CD4-positive, CD25-positive, alpha-beta regulatory T cell (primary cell): ENCODE data around the gene STOX2. TPM values are rescaled to one million over a fixed set of nuclear protein-coding genes. Genes with fewer than 3 reads are reported as not detected.

ENCODE experiments used
- ATAC-seq, 2 donors: fragments of 150-1000 bp; cut with Tn5 transposase; one replicate each; pipeline ENCODE4 v1.10.0; 2021; ENCODE audit warnings: low read depth in 2 of 2, moderate number of reproducible peaks in 2 of 2, moderate library complexity in 1 of 2
- DNase-seq, 3 donors: peaks; one replicate each; pipeline versions ENCODE4 v3.0.0 to v3.0.0-alpha.2; 2012 to 2022; ENCODE audit warnings: mixed read lengths in 1 of 3
- H3K27ac ChIP-seq: one replicate; pipeline ENCODE4 v1.7.0; 2013; ENCODE audit warnings: mild to moderate bottlenecking, low read length; ENCODE audit not compliant: insufficient read depth, poor library complexity, severe bottlenecking
- H3K27me3 ChIP-seq: one replicate; pipeline ENCODE4 v1.7.0; 2013; ENCODE audit warnings: low read length; ENCODE audit not compliant: control insufficient read depth, insufficient read depth
- H3K36me3 ChIP-seq: one replicate; pipeline ENCODE4 v1.7.0; 2013; ENCODE audit warnings: mild to moderate bottlenecking, low read length, moderate library complexity; ENCODE audit not compliant: control insufficient read depth, insufficient read depth
- H3K4me1 ChIP-seq: 2 replicates; pipeline ENCODE4 v1.7.0; 2013; ENCODE audit warnings: mild to moderate bottlenecking, low read length; ENCODE audit not compliant: insufficient read depth, control insufficient read depth, poor library complexity, severe bottlenecking
- H3K4me3 ChIP-seq: one replicate; pipeline ENCODE4 v1.7.0; 2013; ENCODE audit warnings: low read depth, mild to moderate bottlenecking, low read length, moderate library complexity
- H3K9me3 ChIP-seq, 2 experiments: 1 replicate in 1 of 2; 2 replicates in 1 of 2; pipeline ENCODE4 v1.7.0; 2013; ENCODE audit warnings: low read length in 2 of 2, mild to moderate bottlenecking in 1 of 2, moderate library complexity in 1 of 2; ENCODE audit not compliant: control insufficient read depth in 2 of 2
- H3K27ac Mint-ChIP-seq, 3 donors: one replicate each; pipeline ENCODE4 v1.8.0; 2020 to 2022; ENCODE audit warnings: mild to moderate bottlenecking in 3 of 3, mixed read lengths in 3 of 3, moderate library complexity in 2 of 3
- H3K27me3 Mint-ChIP-seq: one replicate; pipeline ENCODE4 v1.8.0; 2022; ENCODE audit warnings: mild to moderate bottlenecking, mixed read lengths
- H3K36me3 Mint-ChIP-seq: one replicate; pipeline ENCODE4 v1.8.0; 2020; ENCODE audit warnings: mixed read lengths
- H3K4me1 Mint-ChIP-seq, 4 donors: one replicate each; pipeline ENCODE4 v1.8.0; 2020 to 2022; ENCODE audit warnings: mixed read lengths in 4 of 4, mild to moderate bottlenecking in 1 of 4
- H3K4me3 Mint-ChIP-seq, 4 donors: one replicate each; pipeline ENCODE4 v1.8.0; 2020 to 2022; ENCODE audit warnings: mild to moderate bottlenecking in 4 of 4, mixed read lengths in 4 of 4, moderate library complexity in 3 of 4
- H3K9me3 Mint-ChIP-seq, 7 donors: one replicate each; pipeline ENCODE4 v1.8.0; 2020 to 2022; ENCODE audit warnings: mixed read lengths in 7 of 7, mild to moderate bottlenecking in 3 of 7, moderate library complexity in 2 of 7
- polyA plus RNA-seq, 4 donors: library from polyadenylated mRNA; unstranded; fragments of 300-500 nt; fragmentation: Illumina TruSeq; gene quantifications; one replicate each; pipeline ENCODE4 v1.2.3, GENCODE V29; 2021
- total RNA-seq: library from RNA; stranded (reverse); gene quantifications from one replicate; pipeline ENCODE4 v1.2.3, GENCODE V29; 2022

The STOX2 gene
- total and polyA plus RNA-seq, 5 donors from 2014 or later, result not detected

DNA sequence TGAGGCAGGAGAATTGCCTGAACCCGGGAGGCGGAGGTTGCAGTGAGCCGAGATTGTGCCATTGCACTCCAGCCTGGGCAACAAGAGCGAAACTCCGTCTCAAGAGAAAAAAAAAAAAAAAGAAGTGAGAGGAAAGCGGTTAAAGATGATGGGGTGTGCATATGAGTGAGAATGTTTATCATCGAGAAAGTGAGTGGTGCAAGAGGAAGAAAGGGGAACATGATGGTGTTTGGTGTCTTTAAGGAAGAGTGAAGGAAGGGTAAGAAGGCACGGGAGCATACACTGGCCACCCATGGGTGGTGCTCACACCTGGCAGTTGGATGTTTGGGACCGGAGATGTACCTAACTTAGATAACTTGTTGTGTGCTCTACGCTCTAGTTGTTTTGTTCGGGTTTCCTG lies 62.2 kb downstream of the STOX2 start:
- ATAC-seq (no peak), DNase-seq (no peak)
- Histone ChIP-seq H3K9me3 (no peaks in the 10 kb centered on the region), H3K36me3 (no peaks in the 10 kb centered on the region), H3K27me3 (no peaks in the 10 kb centered on the region), H3K4me1 (no peaks in the 10 kb centered on the region), H3K4me3 (no peak overlapping the region), H3K27ac (no peak overlapping the region)
- H3K27ac Mint-ChIP-seq, result no peak overlapping the region
- H3K9me3 Mint-ChIP-seq, result peaks cover 0 to 3% (median 0%) of the 10 kb centered on the region in 7 donors
- no peaks in the 10 kb centered on the region for H3K36me3 Mint-ChIP-seq
- H3K4me1 Mint-ChIP-seq, result no peaks in the 10 kb centered on the region
- H3K27me3 Mint-ChIP-seq, result peaks cover 8% of the 10 kb centered on the region
- no peak overlapping the region for H3K4me3 Mint-ChIP-seq

GRCh38 chr4:183968502-183968901 lies 63.4 kb downstream of the STOX2 start:
- DNase-seq (no peak), ATAC-seq (no peak)
- H3K9me3 Mint-ChIP-seq, result peaks cover 0 to 6% (median 0%) of the 10 kb centered on the region in 7 donors
- H3K4me3 Mint-ChIP-seq, result no peak overlapping the region
- Histone ChIP-seq H3K27me3 (no peaks in the 10 kb centered on the region), H3K36me3 (no peaks in the 10 kb centered on the region), H3K4me3 (no peak overlapping the region), H3K27ac (no peak overlapping the region), H3K9me3 (no peaks in the 10 kb centered on the region), H3K4me1 (no peaks in the 10 kb centered on the region)
- no peak overlapping the region for H3K27ac Mint-ChIP-seq
- H3K36me3 Mint-ChIP-seq, result no peaks in the 10 kb centered on the region
- H3K27me3 Mint-ChIP-seq, result peaks cover 6% of the 10 kb centered on the region
- H3K4me1 Mint-ChIP-seq, result no peaks in the 10 kb centered on the region

DNA sequence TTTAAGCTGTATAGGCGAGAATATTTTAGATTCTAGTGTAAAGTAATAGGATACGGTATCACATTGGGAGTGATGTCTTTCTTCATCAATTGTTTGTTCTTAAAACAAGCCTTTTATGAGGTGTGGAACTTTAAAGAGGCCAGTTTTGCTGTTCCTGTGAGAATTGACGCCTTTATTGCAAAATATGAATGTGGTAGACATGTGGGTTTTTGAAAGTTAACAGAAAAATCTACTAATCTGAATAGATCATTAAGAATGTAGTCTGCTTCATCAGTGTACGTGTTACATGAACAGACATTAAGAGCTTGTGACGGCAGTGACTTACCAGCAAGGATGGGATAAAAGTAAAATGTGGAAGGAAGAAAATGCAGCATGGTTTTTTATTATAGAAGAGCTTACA lies 63.8 kb downstream of the STOX2 start:
- Mint-ChIP-seq H3K27ac (no peak overlapping the region), H3K4me3 (no peak overlapping the region), H3K36me3 (no peaks in the 10 kb centered on the region), H3K9me3 (peaks cover 0 to 6% (median 0%) of the 10 kb centered on the region in 7 donors), H3K27me3 (peaks cover 6% of the 10 kb centered on the region), H3K4me1 (no peaks in the 10 kb centered on the region)
- Histone ChIP-seq H3K4me3 (no peak overlapping the region), H3K4me1 (no peaks in the 10 kb centered on the region), H3K27me3 (no peaks in the 10 kb centered on the region), H3K36me3 (no peaks in the 10 kb centered on the region), H3K9me3 (no peaks in the 10 kb centered on the region), H3K27ac (no peak overlapping the region)
- DNase-seq, result no peak
- ATAC-seq, result no peak

GRCh38 chr4:183969596-183969995 lies 64.5 kb downstream of the STOX2 start:
- H3K4me3 ChIP-seq, result no peak overlapping the region
- no peaks in the 10 kb centered on the region for H3K36me3 Mint-ChIP-seq
- DNase-seq (no peak), ATAC-seq (no peak)
- no peak overlapping the region for H3K27ac Mint-ChIP-seq
- H3K4me3 Mint-ChIP-seq, result no peak overlapping the region
- H3K27me3 Mint-ChIP-seq, result peaks cover 10% of the 10 kb centered on the region
- no peaks in the 10 kb centered on the region for H3K4me1 Mint-ChIP-seq
- peaks cover 0 to 3% of the 10 kb centered on the region in 2 experiments for H3K9me3 ChIP-seq
- peaks cover 1 to 8% (median 4%) of the 10 kb centered on the region in 7 donors for H3K9me3 Mint-ChIP-seq
- H3K27ac ChIP-seq, result no peak overlapping the region
- no peaks in the 10 kb centered on the region for H3K36me3 ChIP-seq
- H3K27me3 ChIP-seq, result no peaks in the 10 kb centered on the region
- no peaks in the 10 kb centered on the region for H3K4me1 ChIP-seq

DNA sequence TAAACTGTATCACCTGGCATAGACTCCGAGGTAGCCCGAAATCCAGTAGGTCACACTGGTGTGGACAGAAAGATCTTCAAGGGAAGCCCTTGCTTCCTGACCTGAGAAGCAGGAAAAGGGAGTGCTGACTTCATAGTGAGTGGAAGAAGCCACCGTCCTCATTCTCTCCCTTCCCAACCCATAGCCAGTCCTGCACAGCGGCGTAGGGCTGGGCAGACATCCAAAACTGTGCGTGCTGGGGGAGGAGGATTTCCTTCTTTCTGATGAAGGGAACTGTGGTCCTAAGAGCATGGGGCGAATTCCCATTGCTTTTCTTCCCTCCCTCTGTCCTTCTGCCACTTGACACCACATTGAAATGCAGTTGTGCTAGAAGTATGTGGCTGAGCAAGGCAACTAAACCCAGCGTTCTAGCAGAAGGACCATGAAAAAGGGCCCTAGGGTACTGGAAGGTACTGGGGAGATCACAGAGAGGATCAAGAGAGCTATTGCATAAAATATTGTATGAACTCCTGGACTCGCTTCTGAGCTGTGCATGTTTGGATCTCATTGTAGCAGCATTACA lies 66.9 kb downstream of the STOX2 start:
- H3K4me3 ChIP-seq, result no peak overlapping the region
- H3K4me1 ChIP-seq, result no peaks in the 10 kb centered on the region
- H3K36me3 ChIP-seq, result no peaks in the 10 kb centered on the region
- Mint-ChIP-seq H3K4me3 (no peak overlapping the region), H3K27me3 (peaks cover 12% of the 10 kb centered on the region), H3K27ac (no peak overlapping the region), H3K9me3 (peaks cover 1 to 10% (median 9%) of the 10 kb centered on the region in 7 donors), H3K4me1 (no peaks in the 10 kb centered on the region), H3K36me3 (no peaks in the 10 kb centered on the region)
- DNase-seq (no peak), ATAC-seq (no peak)
- H3K27me3 ChIP-seq, result no peaks in the 10 kb centered on the region
- H3K9me3 ChIP-seq, result peaks cover 0 to 5% of the 10 kb centered on the region in 2 experiments
- H3K27ac ChIP-seq, result no peak overlapping the region

- H3K36me3 Mint-ChIP-seq, result no peaks in the 10 kb centered on the region
- H3K4me1 Mint-ChIP-seq, result no peaks in the 10 kb centered on the region
- no peak overlapping the region for H3K27ac ChIP-seq
- H3K4me1 ChIP-seq, result no peaks in the 10 kb centered on the region
- H3K4me3 ChIP-seq, result no peak overlapping the region
- no peaks in the 10 kb centered on the region for H3K36me3 ChIP-seq
- ATAC-seq (no peak), DNase-seq (no peak)
- no peak overlapping the region for H3K4me3 Mint-ChIP-seq
- peaks cover 6% of the 10 kb centered on the region for H3K27me3 Mint-ChIP-seq
- no peak overlapping the region for H3K27ac Mint-ChIP-seq
- H3K9me3 ChIP-seq, result peaks cover 0 to 5% of the 10 kb centered on the region in 2 experiments
- H3K27me3 ChIP-seq, result peaks cover 1% of the 10 kb centered on the region
- peaks cover 1 to 10% (median 9%) of the 10 kb centered on the region in 7 donors for H3K9me3 Mint-ChIP-seq
Measured at GRCh38 chr4:183977707-183978106, 72.6 kb downstream of the STOX2 start.

DNA sequence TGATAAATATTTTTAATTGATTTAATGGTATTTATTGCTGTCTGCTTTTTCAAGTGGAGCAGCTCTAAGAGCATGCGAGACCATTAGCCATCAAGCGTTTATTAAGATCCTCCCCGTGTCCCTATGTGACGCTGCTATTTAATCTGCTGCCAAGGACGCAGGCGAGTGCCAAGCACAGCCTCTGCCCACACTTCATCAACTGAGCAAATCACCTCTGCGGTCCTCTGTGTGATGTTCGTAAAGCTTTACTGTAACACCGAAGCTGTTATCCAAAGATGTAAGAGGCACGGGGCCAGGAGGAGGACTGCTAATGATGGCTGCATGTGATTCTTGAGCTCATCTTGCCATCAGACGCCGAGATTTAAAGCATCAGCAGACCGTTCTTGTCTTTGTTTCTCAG lies 79.5 kb downstream of the STOX2 start:
- ATAC-seq (no peak), DNase-seq (no peak)
- no peak overlapping the region for H3K27ac ChIP-seq
- H3K27me3 ChIP-seq, result no peaks in the 10 kb centered on the region
- Mint-ChIP-seq H3K27ac (no peak overlapping the region), H3K9me3 (peaks cover 0 to 3% (median 0%) of the 10 kb centered on the region in 7 donors), H3K27me3 (peaks cover 4% of the 10 kb centered on the region), H3K36me3 (no peaks in the 10 kb centered on the region), H3K4me1 (no peaks in the 10 kb centered on the region), H3K4me3 (no peak overlapping the region)
- H3K4me3 ChIP-seq, result no peak overlapping the region
- no peaks in the 10 kb centered on the region for H3K36me3 ChIP-seq
- no peaks in the 10 kb centered on the region for H3K9me3 ChIP-seq
- no peaks in the 10 kb centered on the region for H3K4me1 ChIP-seq

DNA sequence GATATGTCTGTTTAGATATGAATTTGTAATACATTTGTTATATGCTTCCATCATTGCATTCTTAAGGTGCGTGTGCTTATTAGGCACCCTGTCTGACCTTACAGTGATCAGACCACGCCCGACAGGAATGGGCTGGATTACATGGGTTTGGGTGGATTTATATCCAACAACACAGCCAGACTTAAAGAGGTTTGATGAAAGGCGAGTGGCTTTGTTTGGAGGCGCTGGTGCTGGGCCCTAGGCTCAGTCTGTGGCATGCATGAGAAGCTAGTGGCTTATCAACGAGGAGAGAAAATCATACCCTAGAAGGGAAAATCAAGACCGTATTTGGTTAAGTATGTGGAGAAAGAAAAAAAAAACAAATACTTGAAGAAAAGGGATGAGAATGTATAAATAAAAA lies 80.7 kb downstream of the STOX2 start:
- Mint-ChIP-seq H3K27me3 (peaks cover 8% of the 10 kb centered on the region), H3K36me3 (no peaks in the 10 kb centered on the region), H3K4me1 (no peaks in the 10 kb centered on the region), H3K27ac (no peak overlapping the region), H3K4me3 (no peak overlapping the region), H3K9me3 (peaks cover 0 to 2% (median 0%) of the 10 kb centered on the region in 7 donors)
- ATAC-seq (no peak), DNase-seq (no peak)
- no peaks in the 10 kb centered on the region for H3K27me3 ChIP-seq
- no peaks in the 10 kb centered on the region for H3K36me3 ChIP-seq
- no peaks in the 10 kb centered on the region for H3K4me1 ChIP-seq
- no peak overlapping the region for H3K27ac ChIP-seq
- no peak overlapping the region for H3K4me3 ChIP-seq
- no peaks in the 10 kb centered on the region for H3K9me3 ChIP-seq
